Measurements from ENCODE around the gene SRP72.

GRCh38 chr4:56462157-56462556 is 5.3 kb upstream of the SRP72 start:
- TF ChIP-seq CTCF (IDR thresholded peaks at IDR 0.05) (no peak), POLR2A (IDR thresholded peaks at IDR 0.05) (no peak)

Data from esophagus squamous epithelium (tissue), 4 donors.